PC-3 (cell line): ENCODE data around the gene GYPE.
"Not testable (repeated sequence)": the region's sequence is repeated elsewhere in the genome, so short reads cannot be mapped to it uniquely, and the experiment has no call there.

ENCODE experiments used
- EZH2 ChIP-seq: fragments of 300-600 bp; sonication (generic); IDR thresholded peaks from one replicate; pipeline ENCODE4 v1.6.1; 2017; ENCODE audit warnings: antibody characterized with exemption, mild to moderate bottlenecking, low read length; ENCODE audit not compliant: unreplicated experiment
- EZH2phosphoT487 ChIP-seq: fragments of 300-600 bp; sonication (generic); IDR thresholded peaks from 2 replicates; pipeline ENCODE4 v1.6.1; 2018; ENCODE audit warnings: mild to moderate bottlenecking, antibody characterized with exemption, low read length, borderline replicate concordance
- TF ChIP-seq, protein P1 (sequence below): fragments of 300-600 bp; sonication (generic); conservative IDR thresholded peaks from 2 replicates; pipeline ENCODE4 v1.5.1; 2017; ENCODE audit warnings: antibody characterized with exemption, low read depth, mild to moderate bottlenecking, low read length

DNA sequence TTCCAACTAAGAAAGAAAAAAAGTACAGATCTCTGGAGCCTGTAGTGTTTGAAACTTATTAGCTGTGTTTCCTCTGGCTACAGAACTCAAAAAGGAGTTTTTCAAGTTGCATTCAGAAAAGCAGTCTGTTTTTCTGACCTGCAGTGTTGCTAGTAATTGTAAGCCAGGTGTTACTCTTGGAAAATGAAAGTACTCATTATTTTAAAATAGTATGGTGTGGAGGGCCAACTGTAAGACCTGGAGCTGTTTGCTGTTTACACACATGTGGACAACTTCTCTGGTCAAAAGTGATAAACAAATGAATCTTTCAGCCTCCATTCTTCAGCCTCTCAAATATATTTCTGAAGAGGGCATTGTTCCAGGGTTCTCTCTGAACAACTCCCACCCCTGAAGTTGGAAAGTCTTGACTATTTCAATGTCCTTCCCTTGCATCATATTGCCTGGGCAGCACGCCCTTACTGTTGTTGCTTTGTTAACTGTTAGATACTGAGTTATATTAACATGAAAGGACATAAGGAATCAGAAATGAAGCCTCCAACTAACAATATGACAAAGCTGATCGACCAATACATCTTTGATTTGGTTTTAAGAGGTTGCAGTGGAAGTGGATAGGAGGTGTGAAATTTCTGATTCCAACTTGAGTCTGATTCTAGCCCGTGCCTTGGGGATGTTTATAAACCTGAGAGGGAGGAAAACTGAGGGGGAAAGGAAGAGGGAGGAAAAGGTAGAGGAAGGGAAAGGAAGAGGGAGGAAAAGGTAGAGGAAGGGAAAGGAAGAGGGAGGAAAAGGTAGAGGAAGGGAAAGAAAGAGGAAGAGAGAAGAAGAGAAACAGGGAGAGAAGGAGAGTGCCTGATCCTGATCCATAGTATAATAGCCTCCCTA lies 62.5 kb downstream of the GYPE start:
- TF ChIP-seq, protein P1, sequence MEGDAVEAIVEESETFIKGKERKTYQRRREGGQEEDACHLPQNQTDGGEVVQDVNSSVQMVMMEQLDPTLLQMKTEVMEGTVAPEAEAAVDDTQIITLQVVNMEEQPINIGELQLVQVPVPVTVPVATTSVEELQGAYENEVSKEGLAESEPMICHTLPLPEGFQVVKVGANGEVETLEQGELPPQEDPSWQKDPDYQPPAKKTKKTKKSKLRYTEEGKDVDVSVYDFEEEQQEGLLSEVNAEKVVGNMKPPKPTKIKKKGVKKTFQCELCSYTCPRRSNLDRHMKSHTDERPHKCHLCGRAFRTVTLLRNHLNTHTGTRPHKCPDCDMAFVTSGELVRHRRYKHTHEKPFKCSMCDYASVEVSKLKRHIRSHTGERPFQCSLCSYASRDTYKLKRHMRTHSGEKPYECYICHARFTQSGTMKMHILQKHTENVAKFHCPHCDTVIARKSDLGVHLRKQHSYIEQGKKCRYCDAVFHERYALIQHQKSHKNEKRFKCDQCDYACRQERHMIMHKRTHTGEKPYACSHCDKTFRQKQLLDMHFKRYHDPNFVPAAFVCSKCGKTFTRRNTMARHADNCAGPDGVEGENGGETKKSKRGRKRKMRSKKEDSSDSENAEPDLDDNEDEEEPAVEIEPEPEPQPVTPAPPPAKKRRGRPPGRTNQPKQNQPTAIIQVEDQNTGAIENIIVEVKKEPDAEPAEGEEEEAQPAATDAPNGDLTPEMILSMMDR = not testable (repeated sequence)
- TF ChIP-seq EZH2, EZH2phosphoT487: not testable (repeated sequence)
